ENCODE data around the gene ALAD. TPM values are rescaled to one million over a fixed set of nuclear protein-coding genes. Genes with fewer than 3 reads are reported as not detected.

Gene ALAD
- total and polyA plus RNA-seq, 2 of the 13 experiments (the other 11 are each of a cell fraction or from before 2014, with no cell fraction given): 21.8 to 30.1 TPM

- TF ChIP-seq HIC2 (CRISPR knock-in tag; IDR thresholded peaks at IDR 0.05; ENCODE audit: low read depth) (no peak), ZNF703 (CRISPR knock-in tag; IDR thresholded peaks at IDR 0.05; ENCODE audit: borderline replicate concordance) (no peak), ZNF468 (CRISPR knock-in tag; IDR thresholded peaks at IDR 0.05) (no peak), ERF (CRISPR knock-in tag; IDR thresholded peaks at IDR 0.05) (peak; percentile 82), ZNF354B (CRISPR knock-in tag; IDR thresholded peaks at IDR 0.05) (no peak), ZBTB42 (CRISPR knock-in tag; IDR thresholded peaks at IDR 0.05) (peak; percentile 41; the same call in 1 of the 2 replicates), SIX4 (CRISPR knock-in tag; IDR thresholded peaks at IDR 0.05) (no peak), SSRP1 (CRISPR knock-in tag; IDR thresholded peaks at IDR 0.05) (no peak), MED1 (CRISPR knock-in tag; IDR thresholded peaks at IDR 0.05) (peak; percentile 44; the same call in 1 of the 2 replicates), RCOR2 (CRISPR knock-in tag; IDR thresholded peaks at IDR 0.05) (no peak), ZNF296 (CRISPR knock-in tag; conservative IDR thresholded peaks at IDR 0.05) (no peak), IRF1 (CRISPR knock-in tag; IDR thresholded peaks at IDR 0.05; ENCODE audit: low read depth) (no peak), SRY (CRISPR knock-in tag; IDR thresholded peaks at IDR 0.05) (no peak), ZNF580 (CRISPR knock-in tag; IDR thresholded peaks at IDR 0.05; ENCODE audit: borderline replicate concordance, low read depth) (peak; percentile 80; the same call in 1 of the 2 replicates), PATZ1 (CRISPR knock-in tag; IDR thresholded peaks at IDR 0.05) (peak; percentile 64; the same call in 1 of the 2 replicates), HOXA3 (CRISPR knock-in tag; IDR thresholded peaks at IDR 0.05) (peak; percentile 74; the same call in 1 of the 2 replicates)
- TF ChIP-seq, protein P1, sequence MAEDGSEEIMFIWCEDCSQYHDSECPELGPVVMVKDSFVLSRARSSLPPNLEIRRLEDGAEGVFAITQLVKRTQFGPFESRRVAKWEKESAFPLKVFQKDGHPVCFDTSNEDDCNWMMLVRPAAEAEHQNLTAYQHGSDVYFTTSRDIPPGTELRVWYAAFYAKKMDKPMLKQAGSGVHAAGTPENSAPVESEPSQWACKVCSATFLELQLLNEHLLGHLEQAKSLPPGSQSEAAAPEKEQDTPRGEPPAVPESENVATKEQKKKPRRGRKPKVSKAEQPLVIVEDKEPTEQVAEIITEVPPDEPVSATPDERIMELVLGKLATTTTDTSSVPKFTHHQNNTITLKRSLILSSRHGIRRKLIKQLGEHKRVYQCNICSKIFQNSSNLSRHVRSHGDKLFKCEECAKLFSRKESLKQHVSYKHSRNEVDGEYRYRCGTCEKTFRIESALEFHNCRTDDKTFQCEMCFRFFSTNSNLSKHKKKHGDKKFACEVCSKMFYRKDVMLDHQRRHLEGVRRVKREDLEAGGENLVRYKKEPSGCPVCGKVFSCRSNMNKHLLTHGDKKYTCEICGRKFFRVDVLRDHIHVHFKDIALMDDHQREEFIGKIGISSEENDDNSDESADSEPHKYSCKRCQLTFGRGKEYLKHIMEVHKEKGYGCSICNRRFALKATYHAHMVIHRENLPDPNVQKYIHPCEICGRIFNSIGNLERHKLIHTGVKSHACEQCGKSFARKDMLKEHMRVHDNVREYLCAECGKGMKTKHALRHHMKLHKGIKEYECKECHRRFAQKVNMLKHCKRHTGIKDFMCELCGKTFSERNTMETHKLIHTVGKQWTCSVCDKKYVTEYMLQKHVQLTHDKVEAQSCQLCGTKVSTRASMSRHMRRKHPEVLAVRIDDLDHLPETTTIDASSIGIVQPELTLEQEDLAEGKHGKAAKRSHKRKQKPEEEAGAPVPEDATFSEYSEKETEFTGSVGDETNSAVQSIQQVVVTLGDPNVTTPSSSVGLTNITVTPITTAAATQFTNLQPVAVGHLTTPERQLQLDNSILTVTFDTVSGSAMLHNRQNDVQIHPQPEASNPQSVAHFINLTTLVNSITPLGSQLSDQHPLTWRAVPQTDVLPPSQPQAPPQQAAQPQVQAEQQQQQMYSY (CRISPR knock-in tag; IDR thresholded peaks at IDR 0.05): peak; percentile 50; the same call in 1 of the 2 replicates
- TF ChIP-seq, protein P2, sequence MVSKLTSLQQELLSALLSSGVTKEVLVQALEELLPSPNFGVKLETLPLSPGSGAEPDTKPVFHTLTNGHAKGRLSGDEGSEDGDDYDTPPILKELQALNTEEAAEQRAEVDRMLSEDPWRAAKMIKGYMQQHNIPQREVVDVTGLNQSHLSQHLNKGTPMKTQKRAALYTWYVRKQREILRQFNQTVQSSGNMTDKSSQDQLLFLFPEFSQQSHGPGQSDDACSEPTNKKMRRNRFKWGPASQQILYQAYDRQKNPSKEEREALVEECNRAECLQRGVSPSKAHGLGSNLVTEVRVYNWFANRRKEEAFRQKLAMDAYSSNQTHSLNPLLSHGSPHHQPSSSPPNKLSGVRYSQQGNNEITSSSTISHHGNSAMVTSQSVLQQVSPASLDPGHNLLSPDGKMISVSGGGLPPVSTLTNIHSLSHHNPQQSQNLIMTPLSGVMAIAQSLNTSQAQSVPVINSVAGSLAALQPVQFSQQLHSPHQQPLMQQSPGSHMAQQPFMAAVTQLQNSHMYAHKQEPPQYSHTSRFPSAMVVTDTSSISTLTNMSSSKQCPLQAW (CRISPR knock-in tag; IDR thresholded peaks at IDR 0.05): peak; percentile 34
Observed at GRCh38 chr9:113376634-113377567, 24.2 kb downstream of the ALAD start, which contains the start of gene HDHD3 (continued).

Measured in HepG2 (cell line).